Vagina (tissue), 2 donors: ENCODE data around the gene B4GALNT1.

Source experiments
- CTCF ChIP-seq, 3 experiments: fragments of 450-650 bp in 2 of 3; fragments of 200-600 bp in 1 of 3; sonication (generic) in 1 of 3; IDR thresholded peaks; one replicate each; pipeline ENCODE4 v1.5.1; 2017 to 2019; ENCODE audit warnings: antibody characterized with exemption in 3 of 3, mild to moderate bottlenecking in 2 of 3, moderate library complexity in 2 of 3
- POLR2A ChIP-seq, 2 donors: fragments of 450-650 bp; IDR thresholded peaks; one replicate each; pipeline ENCODE4 v1.6.1; 2017; ENCODE audit warnings: antibody characterized with exemption in 2 of 2, mild to moderate bottlenecking in 2 of 2, moderate library complexity in 2 of 2

GRCh38 chr12:57600395-57600794 is 32.6 kb downstream of the B4GALNT1 start:
- TF ChIP-seq CTCF (IDR thresholded peaks at IDR 0.05): no peak
- no peak for TF ChIP-seq POLR2A (IDR thresholded peaks at IDR 0.05)
